ENCODE measurements around the gene SCGB3A1. TPM values are rescaled to one million over a fixed set of nuclear protein-coding genes. Genes with fewer than 3 reads are reported as not detected.

Gene SCGB3A1
- total RNA-seq, 1 experiment from 2014 or later, result not detected

GRCh38 chr5:180639287-180639686 is 48.0 kb upstream of the SCGB3A1 start:
- no peak overlapping the region for H2BK12ac ChIP-seq (ENCODE audit: insufficient read length, low read depth, low read length)
- no peaks in the 10 kb centered on the region for H3K79me2 ChIP-seq (ENCODE audit: insufficient read depth, low read length)
- no peak for TF ChIP-seq CTCF (conservative IDR thresholded peaks at IDR 0.05)
- no peak overlapping the region for H3K9ac ChIP-seq (ENCODE audit: extremely low read depth, insufficient read length, low read length)
- H3T11ph ChIP-seq (ENCODE audit: low read length), result no peak overlapping the region
- no peak overlapping the region for H3K27ac ChIP-seq (ENCODE audit: insufficient read length, low read depth, low read length)
- no peaks in the 10 kb centered on the region for H3K79me1 ChIP-seq (ENCODE audit: insufficient read depth, low read depth, low read length, poor library complexity, severe bottlenecking)
- no peaks in the 10 kb centered on the region for H3K23me2 ChIP-seq (ENCODE audit: insufficient read length, low read depth, low read length, poor library complexity, severe bottlenecking)
- H4K91ac ChIP-seq (ENCODE audit: insufficient read length, low read depth, low read length), result no peak overlapping the region
- no peak overlapping the region for H3K4me2 ChIP-seq (ENCODE audit: insufficient read depth, insufficient read length, low read length)
- no peak overlapping the region for H3K4ac ChIP-seq (ENCODE audit: low read depth, low read length)
- no peak overlapping the region for H3K56ac ChIP-seq (ENCODE audit: insufficient read length, low read depth, low read length)
- no peak overlapping the region for H3K14ac ChIP-seq (ENCODE audit: insufficient read depth, low read length)
- H2AK5ac ChIP-seq (ENCODE audit: insufficient read length, low read length), result no peak overlapping the region
- H4K5ac ChIP-seq (ENCODE audit: insufficient read length, low read depth, low read length), result no peak overlapping the region
- H3K9me3 ChIP-seq (ENCODE audit: control insufficient read depth, low read depth, low read length), result no peaks in the 10 kb centered on the region
- H3K4me1 Mint-ChIP-seq, result peaks cover 2 to 13% of the 10 kb centered on the region in 2 experiments; a peak in 3 of 4 replicates
- no peak for DNase-seq
- H3K36me3 Mint-ChIP-seq (ENCODE audit: insufficient read depth in 1 of 3, low read depth in 3 of 3), result no peaks in the 10 kb centered on the region; a peak in 2 of 7 replicates
- no peak overlapping the region for H3K18ac ChIP-seq (ENCODE audit: insufficient read length, low read depth, low read length)
- no peak overlapping the region for H3K27ac Mint-ChIP-seq
- peaks cover 8% of the 10 kb centered on the region for H3K27me3 Mint-ChIP-seq (ENCODE audit: low read depth)
- peaks cover 3% of the 10 kb centered on the region for H4K20me1 ChIP-seq (ENCODE audit: control insufficient read depth, insufficient read depth, insufficient read length)
- H2BK5ac ChIP-seq (ENCODE audit: insufficient read length, low read length), result no peak overlapping the region
- no peaks in the 10 kb centered on the region for H3K4me1 ChIP-seq (ENCODE audit: insufficient read depth, low read length)
- no peak overlapping the region for H3K23ac ChIP-seq (ENCODE audit: insufficient read length, low read depth, low read length)
- no peak overlapping the region for H4K8ac ChIP-seq (replicated peaks; ENCODE audit: insufficient read length, low read depth, low read length)
- H3K9me3 Mint-ChIP-seq, result no peaks in the 10 kb centered on the region; a peak in 1 of 5 replicates
- H2AFZ ChIP-seq (ENCODE audit: low read length), result no peak overlapping the region
- peak overlapping the region in 1 of 2 experiments; percentile 3; a peak in 1 of 5 replicates for H3K4me3 Mint-ChIP-seq
- no peak overlapping the region for H2BK15ac ChIP-seq (ENCODE audit: low read depth, low read length)
- no peak overlapping the region for H2BK20ac ChIP-seq (ENCODE audit: low read depth, low read length, poor library complexity, severe bottlenecking)
- H2BK120ac ChIP-seq (ENCODE audit: low read depth, low read length, poor library complexity, severe bottlenecking), result no peak overlapping the region
- WGBS (ENCODE audit: extremely low coverage, insufficient read length, low lambda C conversion rate), result no CpG with 5 or more reads among the region's 3 CpGs
- H3K27me3 ChIP-seq (ENCODE audit: insufficient read depth, low read length), result no peaks in the 10 kb centered on the region
